Osteocyte (in vitro differentiated cells): Measurements from ENCODE around the gene GYG2. TPM values are rescaled to one million over a fixed set of nuclear protein-coding genes. Genes with fewer than 3 reads are reported as not detected.
A peak's percentile ranks its signal among the peaks of the same experiment; 100 is the strongest.
"Not testable (repeated sequence)": the region's sequence is repeated elsewhere in the genome, so short reads cannot be mapped to it uniquely, and the experiment has no call there.

Experiments used
- DNase-seq: peaks from one replicate; pipeline ENCODE4 v3.0.0; 2021; ENCODE audit warnings: mixed read lengths; ENCODE audit not compliant: unreplicated experiment; ENCODE audit errors: extremely low spot score
- H3K27ac Mint-ChIP-seq: one replicate; pipeline ENCODE4 v1.8.0; 2021; ENCODE audit warnings: mild to moderate bottlenecking, mixed read lengths; ENCODE audit not compliant: unreplicated experiment
- H3K27me3 Mint-ChIP-seq: one replicate; pipeline ENCODE4 v1.8.0; 2021; ENCODE audit warnings: mixed read lengths; ENCODE audit not compliant: unreplicated experiment
- H3K36me3 Mint-ChIP-seq: one replicate; pipeline ENCODE4 v1.8.0; 2021; ENCODE audit warnings: mixed read lengths; ENCODE audit not compliant: unreplicated experiment
- H3K4me1 Mint-ChIP-seq: one replicate; pipeline ENCODE4 v1.8.0; 2021; ENCODE audit warnings: mixed read lengths; ENCODE audit not compliant: unreplicated experiment
- H3K4me3 Mint-ChIP-seq: one replicate; pipeline ENCODE4 v1.8.0; 2021; ENCODE audit warnings: mild to moderate bottlenecking, moderate library complexity, mixed read lengths; ENCODE audit not compliant: unreplicated experiment
- H3K9me3 Mint-ChIP-seq: one replicate; pipeline ENCODE4 v1.8.0; 2021; ENCODE audit warnings: mixed read lengths; ENCODE audit not compliant: unreplicated experiment
- CTCF ChIP-seq: fragments of 200-600 bp; sonication (generic); IDR thresholded peaks from 2 replicates; pipeline ENCODE4 v1.5.0; 2021; ENCODE audit warnings: antibody characterized with exemption, mild to moderate bottlenecking, moderate library complexity
- total RNA-seq: library from RNA; stranded (reverse); gene quantifications from 2 replicates; pipeline ENCODE4 v1.2.1, GENCODE V29; 2021

Gene GYG2
- total RNA-seq, 1 donor from 2014 or later = 11.8 TPM

GRCh38 chrX:2889706-2890490, 61.2 kb downstream of the GYG2 start:
- H3K4me3 Mint-ChIP-seq = peak overlapping the region; percentile 69
- TF ChIP-seq CTCF = peak; percentile 64
- H3K4me1 Mint-ChIP-seq = peaks cover 17% of the 10 kb centered on the region
- H3K27ac Mint-ChIP-seq = peak overlapping the region; percentile 64
- not testable (repeated sequence) for H3K36me3 Mint-ChIP-seq, H3K27me3 Mint-ChIP-seq, DNase-seq, H3K9me3 Mint-ChIP-seq

GRCh38 chrX:2890536-2891460, 62.1 kb downstream of the GYG2 start:
- H3K27ac Mint-ChIP-seq = not testable (repeated sequence)

GRCh38 chrX:2892816-2893215, 64.1 kb downstream of the GYG2 start:
- no peaks in the 10 kb centered on the region for H3K27me3 Mint-ChIP-seq
- H3K36me3 Mint-ChIP-seq = no peaks in the 10 kb centered on the region
- no peak overlapping the region for H3K27ac Mint-ChIP-seq
- H3K9me3 Mint-ChIP-seq = no peaks in the 10 kb centered on the region
- TF ChIP-seq CTCF = no peak
- H3K4me3 Mint-ChIP-seq = no peak overlapping the region
- H3K4me1 Mint-ChIP-seq = peaks cover 17% of the 10 kb centered on the region
- no peak for DNase-seq

More at GRCh38 chrX:2890536-2891460, 62.1 kb downstream of the GYG2 start:
- not testable (repeated sequence) for H3K27me3 Mint-ChIP-seq, H3K9me3 Mint-ChIP-seq, H3K36me3 Mint-ChIP-seq, DNase-seq, H3K4me3 Mint-ChIP-seq
- H3K4me1 Mint-ChIP-seq = peaks cover 17% of the 10 kb centered on the region

GRCh38 chrX:2894885-2895292, 66.2 kb downstream of the GYG2 start:
- no peaks in the 10 kb centered on the region for H3K9me3 Mint-ChIP-seq
- H3K4me1 Mint-ChIP-seq = peaks cover 8% of the 10 kb centered on the region
- H3K27ac Mint-ChIP-seq = no peak overlapping the region
- DNase-seq = no peak
- no peak for TF ChIP-seq CTCF
- H3K36me3 Mint-ChIP-seq = no peaks in the 10 kb centered on the region
- H3K4me3 Mint-ChIP-seq = no peak overlapping the region
- H3K27me3 Mint-ChIP-seq = no peaks in the 10 kb centered on the region

- H3K4me1 Mint-ChIP-seq = peaks cover 3% of the 10 kb centered on the region
- H3K36me3 Mint-ChIP-seq = no peaks in the 10 kb centered on the region
- H3K4me3 Mint-ChIP-seq = no peak overlapping the region
- no peak for TF ChIP-seq CTCF
- no peak for DNase-seq
- no peaks in the 10 kb centered on the region for H3K9me3 Mint-ChIP-seq
- no peaks in the 10 kb centered on the region for H3K27me3 Mint-ChIP-seq
- no peak overlapping the region for H3K27ac Mint-ChIP-seq
Measured at GRCh38 chrX:2897311-2897689, 68.6 kb downstream of the GYG2 start.

GRCh38 chrX:2897690-2898623, 69.2 kb downstream of the GYG2 start:
- H3K27me3 Mint-ChIP-seq, H3K36me3 Mint-ChIP-seq, DNase-seq, H3K27ac Mint-ChIP-seq, H3K4me1 Mint-ChIP-seq, H3K4me3 Mint-ChIP-seq, H3K9me3 Mint-ChIP-seq: not testable (repeated sequence)
